ENCODE measurements around the gene ARL9.
"Not testable (repeated sequence)": the region's sequence is repeated elsewhere in the genome, so short reads cannot be mapped to it uniquely, and the experiment has no call there.

The ARL9 gene

GRCh38 chr4:56505269-56506130 is at the start of gene ARL9:
TSS of gene ARL9 (plus strand) at chr4:56505791. CDS start at chr4:56505863, 72 bp downstream.
- DNase-seq (ENCODE audit: low read depth in 2 of 2): peak; percentile 23 to 30

- no peak for DNase-seq (ENCODE audit: low read depth in 2 of 2)
These were observed 45.5 kb upstream of the ARL9 start for GRCh38 chr4:56460085-56460484.

- DNase-seq (ENCODE audit: low read depth in 2 of 2): no peak
These were observed 43.4 kb upstream of the ARL9 start for GRCh38 chr4:56462157-56462556.

GRCh38 chr4:56463711-56464110 is 41.9 kb upstream of the ARL9 start:
- no peak for DNase-seq (ENCODE audit: low read depth in 2 of 2)

DNA sequence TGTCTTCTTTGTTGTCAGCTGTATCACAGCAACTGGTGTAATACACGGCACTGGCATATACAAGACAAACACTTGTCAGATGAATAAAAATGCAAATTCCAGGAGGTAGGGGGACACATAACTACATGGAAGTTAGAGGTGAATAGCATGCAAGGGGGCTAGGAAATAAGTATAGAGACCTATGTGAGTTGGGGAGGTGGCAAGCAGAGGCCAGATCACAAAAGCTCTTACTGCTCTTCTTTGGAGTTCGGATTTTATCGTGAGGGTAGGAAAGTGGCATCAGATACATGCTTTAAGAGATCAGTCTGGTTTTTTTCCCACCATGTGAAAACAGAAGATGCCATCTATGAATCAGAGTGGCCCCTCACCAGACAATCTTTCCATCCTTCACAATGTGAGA is 41.0 kb upstream of the ARL9 start:
- no peak for DNase-seq (ENCODE audit: low read depth in 2 of 2)

DNA sequence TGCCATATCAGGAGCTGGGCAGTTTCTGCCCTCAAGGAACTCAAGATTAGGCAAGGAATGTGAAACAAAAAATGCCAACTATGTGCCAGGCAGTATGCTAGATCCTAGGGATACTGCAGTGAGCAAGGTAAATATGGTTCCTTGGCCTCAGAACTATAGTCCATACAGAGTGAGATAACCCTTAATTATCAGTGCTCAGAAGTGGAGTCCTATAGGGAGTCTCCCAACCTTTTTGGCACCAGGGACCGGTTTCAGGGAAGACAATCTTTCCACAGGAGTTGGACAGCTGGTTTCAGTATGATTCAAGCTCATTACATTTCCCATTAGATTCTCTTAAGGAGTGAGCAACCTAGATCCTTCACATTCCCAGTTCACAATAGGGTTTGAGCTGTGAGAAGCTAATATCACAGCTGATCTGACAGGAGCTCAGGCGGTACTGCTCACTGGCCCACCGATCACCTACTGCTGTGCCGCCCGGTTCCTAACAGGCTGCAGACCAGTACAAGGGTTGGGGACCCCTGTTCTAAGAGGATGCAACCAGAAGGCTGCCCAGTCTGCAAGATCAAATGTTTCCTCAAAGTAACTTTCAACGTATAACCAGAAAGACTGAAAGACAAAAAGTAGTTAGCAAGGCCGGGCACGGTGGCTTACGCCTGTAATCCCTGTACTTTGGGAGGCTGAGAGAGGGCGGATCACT is 39.8 kb upstream of the ARL9 start:
- no peak for DNase-seq (ENCODE audit: low read depth in 2 of 2)

DNA sequence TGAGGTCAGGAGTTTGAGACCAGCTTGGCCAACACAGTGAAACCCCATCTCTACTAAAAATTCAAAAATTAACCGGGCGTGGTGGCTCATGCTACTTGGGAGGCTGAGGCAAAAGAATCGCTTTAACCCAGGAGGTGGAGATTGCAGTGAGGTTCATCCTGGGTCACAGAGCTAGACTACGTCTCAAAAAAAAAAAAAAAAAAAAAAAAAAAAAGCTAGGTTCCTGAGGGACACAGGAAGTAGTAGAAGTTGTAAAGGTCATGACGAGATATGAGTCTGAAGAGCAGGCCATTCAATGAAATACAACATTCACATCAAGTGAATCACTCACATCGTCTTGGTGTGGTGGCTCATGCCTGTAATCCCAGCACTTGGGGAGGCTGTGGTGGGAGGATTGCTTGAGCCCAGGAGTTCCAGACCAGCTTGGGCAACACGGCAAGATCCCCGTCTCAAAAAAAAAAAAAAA is 39.3 kb upstream of the ARL9 start:
- not testable (repeated sequence) for DNase-seq (ENCODE audit: low read depth in 2 of 2)

GRCh38 chr4:56466910-56467283 is 38.7 kb upstream of the ARL9 start:
- DNase-seq (ENCODE audit: low read depth in 2 of 2): no peak

- DNase-seq (ENCODE audit: low read depth in 2 of 2): peak; percentile 68 to 84
These were observed 38.1 kb upstream of the ARL9 start, which contains the start of gene SRP72 for GRCh38 chr4:56467284-56468096. TSS of gene SRP72 (plus strand) at chr4:56467617. CDS start at chr4:56467636, 19 bp downstream.

DNA sequence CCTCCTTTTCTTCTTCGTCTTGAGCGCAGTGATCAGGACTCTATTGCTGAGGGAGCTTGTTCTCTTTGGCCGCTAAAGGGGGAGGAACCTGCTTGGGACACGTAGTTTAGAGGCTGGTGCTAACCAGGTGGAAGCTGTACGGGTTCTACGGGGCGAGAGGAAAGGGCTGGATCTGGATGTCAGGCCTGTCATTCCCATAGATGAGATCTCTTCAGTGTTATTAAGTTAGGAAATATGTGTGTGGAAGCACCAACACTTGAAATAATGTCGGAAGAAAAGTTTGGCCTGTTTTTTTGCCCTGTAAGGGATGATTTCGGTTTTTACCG is 37.5 kb upstream of the ARL9 start:
- DNase-seq (ENCODE audit: low read depth in 2 of 2): no peak

GRCh38 chr4:56469489-56470210 is 35.9 kb upstream of the ARL9 start:
- no peak for DNase-seq (ENCODE audit: low read depth in 2 of 2)

- DNase-seq (ENCODE audit: low read depth in 2 of 2): no peak
These were observed 29.7 kb upstream of the ARL9 start for GRCh38 chr4:56475917-56476316.

- DNase-seq (ENCODE audit: low read depth in 2 of 2): no peak
These were observed 28.3 kb upstream of the ARL9 start for GRCh38 chr4:56477192-56477702.

GRCh38 chr4:56480691-56481090 is 24.9 kb upstream of the ARL9 start:
- no peak for DNase-seq (ENCODE audit: low read depth in 2 of 2)

GRCh38 chr4:56496241-56496640 is 9.3 kb upstream of the ARL9 start:
- DNase-seq (ENCODE audit: low read depth in 2 of 2): no peak

DNA sequence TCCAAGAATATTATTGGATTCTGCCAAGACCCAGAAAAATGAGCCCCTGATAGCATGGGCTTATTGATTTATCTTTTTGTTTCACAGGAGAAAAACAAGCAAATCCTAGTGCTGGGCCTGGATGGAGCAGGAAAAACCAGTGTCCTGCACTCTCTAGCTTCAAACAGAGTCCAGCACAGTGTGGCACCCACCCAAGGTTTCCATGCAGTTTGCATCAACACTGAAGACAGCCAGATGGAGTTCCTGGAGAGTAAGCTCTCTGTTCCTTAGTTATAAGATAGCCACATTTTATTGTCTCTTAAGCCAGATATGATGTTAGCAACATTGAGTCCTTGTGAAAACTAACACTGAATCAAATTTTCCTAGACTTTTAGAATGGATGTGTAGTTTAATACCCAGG is 5.5 kb downstream of the ARL9 start:
- DNase-seq (ENCODE audit: low read depth in 2 of 2): no peak

DNA sequence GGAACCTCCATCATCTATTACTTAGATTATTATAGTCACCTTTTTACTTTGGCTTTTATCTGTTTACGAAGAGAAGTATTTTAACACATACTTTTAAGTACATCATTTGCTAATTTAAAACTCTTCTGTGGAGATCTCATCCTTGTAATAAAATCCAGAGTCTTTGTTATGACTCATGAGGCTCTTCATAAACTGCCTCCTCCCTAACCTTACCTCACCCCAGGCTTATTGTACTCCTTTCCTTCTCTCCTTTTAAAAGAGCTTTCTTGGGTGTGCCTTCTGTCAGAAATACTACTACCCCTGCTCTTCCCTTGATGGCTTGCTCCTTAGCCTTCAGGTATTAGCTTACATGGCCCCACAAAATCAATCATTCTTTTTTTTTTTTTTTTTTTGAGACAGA is 6.6 kb downstream of the ARL9 start:
- no peak for DNase-seq (ENCODE audit: low read depth in 2 of 2)

DNA sequence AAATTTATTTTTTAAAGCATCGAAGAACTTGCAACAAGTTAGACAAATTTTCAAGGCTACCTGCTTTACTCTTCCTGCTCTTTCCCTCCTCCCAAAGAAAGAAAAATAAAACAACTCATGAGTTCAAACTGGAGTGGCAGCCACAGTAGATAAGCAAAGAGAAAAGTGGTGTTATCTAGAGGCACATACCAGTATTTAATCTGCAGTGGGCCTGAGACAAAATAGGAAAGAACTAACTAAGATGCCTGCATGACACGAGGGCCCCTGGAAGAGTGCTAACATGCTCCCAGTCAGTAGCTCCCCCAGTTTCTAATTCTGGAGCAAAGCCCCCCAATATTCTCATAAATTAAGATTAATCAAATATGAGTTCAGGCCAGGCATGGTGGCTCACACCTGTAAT is 7.9 kb downstream of the ARL9 start:
- no peak for DNase-seq (ENCODE audit: low read depth in 2 of 2)

GRCh38 chr4:56530269-56531148 is 24.9 kb downstream of the ARL9 start:
- DNase-seq (ENCODE audit: low read depth in 2 of 2): peak; percentile 60 to 70

GRCh38 chr4:56531149-56531770 is 25.7 kb downstream of the ARL9 start:
- DNase-seq (ENCODE audit: low read depth in 2 of 2): no peak
